ENCODE measurements around the gene GPR179.

GRCh38 chr17:38345743-38346142, 2.0 kb upstream of the GPR179 start:
- TF ChIP-seq POLR2AphosphoS5 (IDR thresholded peaks at IDR 0.05; ENCODE audit: low read depth, low read length) = no peak
- TF ChIP-seq CTCF (IDR thresholded peaks at IDR 0.05) = no peak
- TF ChIP-seq REST (IDR thresholded peaks at IDR 0.05; ENCODE audit: insufficient read depth in 1 of 2, low read depth in 2 of 2, low read length in 1 of 2) = no peak
- TF ChIP-seq TCF7L2 (IDR thresholded peaks at IDR 0.05; ENCODE audit: low read depth, low read length) = no peak
